ENCODE measurements around the gene ILKAP.
A peak's percentile ranks its signal among the peaks of the same experiment; 100 is the strongest.

ILKAP gene

DNA sequence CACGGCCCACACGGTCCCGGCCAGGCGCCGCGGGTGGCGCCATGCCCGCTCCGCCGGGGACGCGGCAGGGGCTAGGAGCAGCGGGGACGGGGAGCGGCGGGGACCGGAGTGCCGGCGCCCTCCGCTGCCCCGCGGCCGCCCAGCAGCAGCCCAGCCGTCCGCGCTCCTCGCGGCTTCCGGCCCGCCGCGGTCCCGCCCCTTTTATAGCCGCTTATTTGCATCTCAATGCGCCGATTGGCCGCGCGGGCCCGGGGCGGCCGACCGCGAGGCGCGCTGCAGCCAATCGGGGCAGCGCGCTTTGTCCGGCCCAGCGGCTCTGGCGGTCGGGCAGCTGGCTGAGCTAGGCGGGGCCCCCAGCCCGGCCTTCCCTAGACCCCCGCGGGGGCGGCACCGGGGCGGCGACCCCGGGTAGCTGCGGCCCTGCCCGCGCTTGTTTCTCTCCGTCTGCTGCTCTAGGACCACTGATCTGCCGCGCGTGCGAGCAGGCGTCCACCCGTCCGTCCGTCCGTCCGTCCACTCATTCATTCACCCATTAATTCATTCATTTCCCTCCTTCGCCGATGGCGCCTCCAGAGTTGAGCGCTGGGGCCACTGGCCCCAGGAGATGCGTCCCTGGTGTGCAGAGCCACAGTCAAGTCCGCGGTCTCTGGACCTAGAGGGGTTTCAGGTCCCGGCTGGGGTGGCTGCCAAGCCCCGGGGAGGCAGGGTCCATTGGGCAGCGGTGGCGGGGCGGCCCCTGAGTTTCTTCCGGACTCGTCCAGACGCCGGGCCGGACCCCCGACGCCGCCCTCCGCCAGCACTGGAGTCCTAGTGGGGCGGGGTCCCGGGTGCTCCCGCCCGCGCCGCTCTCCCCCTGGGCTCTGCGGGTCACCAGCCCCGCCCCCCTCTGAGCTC lies 36.6 kb upstream of the ILKAP start, which contains the start of gene HES6:
Gene HES6, minus strand, starts transcription at position 176 of the 894 bp plus-strand sequence. Its CDS starts 133 bp downstream, at position 43.
- peak; percentile 90 for DNase-seq (ENCODE audit: low read depth, low spot score)
- Histone ChIP-seq H3K27me3 (ENCODE audit: insufficient read depth, insufficient read length) (peaks cover 41% of the 10 kb centered on the region), H3K9me3 (ENCODE audit: insufficient read depth, low read length) (peaks cover 6% of the 10 kb centered on the region; the same call in 1 of the 2 replicates), H3K36me3 (ENCODE audit: insufficient read depth, insufficient read length, low read length) (peaks cover under 1% of the 10 kb centered on the region), H3K4me1 (ENCODE audit: insufficient read depth, insufficient read length) (peaks cover 11% of the 10 kb centered on the region), H3K9ac (ENCODE audit: insufficient read length, low read depth) (peak within 1 kb of the TSS; percentile 91), H3K4me3 (ENCODE audit: insufficient read length, low read depth) (peak within 1 kb of the TSS; percentile 72)
- TF ChIP-seq SUZ12 (IDR thresholded peaks at IDR 0.05; ENCODE audit: extremely low read depth, insufficient read depth, insufficient read length) (no peak), ZNF274 (IDR thresholded peaks at IDR 0.05; ENCODE audit: low read depth, low read length) (no peak), YY1 (IDR thresholded peaks at IDR 0.05; ENCODE audit: insufficient read depth, insufficient read length) (no peak)

DNA sequence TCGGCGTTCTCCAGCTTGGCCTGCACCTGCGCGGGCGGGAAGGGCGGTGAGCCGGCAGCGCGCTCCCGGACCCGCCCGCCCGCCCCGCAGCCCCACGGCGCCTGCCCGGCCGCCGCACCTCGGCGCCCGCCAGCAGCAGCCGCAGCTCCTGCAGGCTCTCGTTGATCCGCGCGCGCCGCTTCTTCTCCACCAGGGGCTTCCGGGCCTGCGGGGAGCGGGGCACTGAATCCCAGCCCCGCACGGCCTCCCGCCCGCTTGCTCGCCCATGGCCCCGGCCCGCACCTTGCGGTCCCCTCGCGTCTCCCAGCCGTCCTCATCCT lies 36.0 kb upstream of the ILKAP start:
- Histone ChIP-seq H3K9ac (ENCODE audit: insufficient read length, low read depth) (peak overlapping the region; percentile 91), H3K36me3 (ENCODE audit: insufficient read depth, insufficient read length, low read length) (no peaks in the 10 kb centered on the region), H3K4me1 (ENCODE audit: insufficient read depth, insufficient read length) (peaks cover 11% of the 10 kb centered on the region), H3K4me3 (ENCODE audit: insufficient read length, low read depth) (peak overlapping the region; percentile 72), H3K9me3 (ENCODE audit: insufficient read depth, low read length) (peaks cover 6% of the 10 kb centered on the region; the same call in 1 of the 2 replicates), H3K27me3 (ENCODE audit: insufficient read depth, insufficient read length) (peaks cover 41% of the 10 kb centered on the region)
- no peak for DNase-seq (ENCODE audit: low read depth, low spot score)
- no peak for TF ChIP-seq SUZ12 (IDR thresholded peaks at IDR 0.05; ENCODE audit: extremely low read depth, insufficient read depth, insufficient read length)
- TF ChIP-seq YY1 (IDR thresholded peaks at IDR 0.05; ENCODE audit: insufficient read depth, insufficient read length): no peak
- no peak for TF ChIP-seq ZNF274 (IDR thresholded peaks at IDR 0.05; ENCODE audit: low read depth, low read length)

DNA sequence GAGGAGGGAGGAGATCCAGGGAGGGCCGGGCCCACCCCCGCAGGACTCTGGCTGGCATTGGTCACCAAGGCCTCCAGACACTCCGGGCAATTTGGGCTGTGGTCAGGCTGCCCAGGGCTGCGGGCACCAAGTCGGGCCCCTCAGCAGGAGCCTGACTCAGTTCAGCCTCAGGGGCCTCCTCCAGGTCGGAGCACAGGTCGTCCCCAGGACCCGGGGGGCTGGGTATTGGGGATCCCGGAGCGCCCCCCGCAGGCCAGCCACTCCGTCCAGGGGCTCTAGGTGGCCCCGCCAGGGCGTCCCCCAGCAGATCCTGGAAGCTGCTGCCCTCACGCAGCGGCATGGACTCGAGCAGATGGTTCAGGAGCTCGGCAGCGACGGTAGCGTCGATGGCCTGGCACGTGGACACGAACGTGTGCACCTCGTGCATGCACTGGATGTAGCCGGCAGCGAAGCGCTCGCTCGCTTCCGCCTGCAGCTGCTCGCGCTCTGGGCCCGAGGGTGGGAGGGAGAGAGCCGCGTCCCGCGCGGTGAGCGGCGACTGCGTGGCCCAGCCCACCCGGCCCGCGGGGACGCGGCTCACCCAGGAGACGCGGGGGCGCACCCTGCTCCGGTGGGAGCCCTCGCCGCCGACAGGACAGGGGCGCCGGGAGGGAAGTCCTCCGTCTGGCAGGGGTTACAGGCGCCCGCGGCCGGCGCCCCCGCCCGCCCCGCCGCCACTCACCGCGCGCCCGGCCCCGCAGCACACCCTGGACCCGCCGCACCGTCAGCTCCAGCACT lies 35.5 kb upstream of the ILKAP start:
- Histone ChIP-seq H3K4me1 (ENCODE audit: insufficient read depth, insufficient read length) (peaks cover 11% of the 10 kb centered on the region), H3K36me3 (ENCODE audit: insufficient read depth, insufficient read length, low read length) (no peaks in the 10 kb centered on the region), H3K9ac (ENCODE audit: insufficient read length, low read depth) (peak overlapping the region; percentile 91), H3K27me3 (ENCODE audit: insufficient read depth, insufficient read length) (peaks cover 41% of the 10 kb centered on the region), H3K9me3 (ENCODE audit: insufficient read depth, low read length) (peaks cover 6% of the 10 kb centered on the region; the same call in 1 of the 2 replicates), H3K4me3 (ENCODE audit: insufficient read length, low read depth) (peak overlapping the region; percentile 72)
- no peak for DNase-seq (ENCODE audit: low read depth, low spot score)
- no peak for TF ChIP-seq YY1 (IDR thresholded peaks at IDR 0.05; ENCODE audit: insufficient read depth, insufficient read length)

DNA sequence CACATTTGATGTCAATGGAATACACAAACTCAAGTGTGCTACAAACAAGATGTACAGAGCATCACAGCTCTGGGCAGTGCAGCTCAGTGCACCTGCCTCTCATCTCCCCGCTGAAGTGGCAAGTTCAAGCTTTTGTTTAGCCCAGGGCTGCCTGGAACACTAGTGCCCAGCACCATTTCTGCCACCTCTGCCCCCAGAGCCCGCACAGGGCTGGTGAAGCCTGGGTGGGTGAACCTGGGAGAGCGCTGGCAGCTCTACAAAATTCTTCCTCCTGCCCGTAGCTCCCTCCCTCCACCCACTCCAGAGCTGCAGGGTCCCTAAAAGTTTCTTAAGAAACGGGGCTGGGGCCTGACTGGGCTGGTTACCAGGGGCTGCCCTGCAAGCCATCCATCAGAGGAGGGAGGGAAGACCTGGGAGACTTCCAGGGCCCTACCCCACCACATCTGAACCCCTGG lies 34.8 kb upstream of the ILKAP start:
- peaks cover 7% of the 10 kb centered on the region for H3K4me1 ChIP-seq (ENCODE audit: insufficient read depth, insufficient read length)
- H3K9ac ChIP-seq (ENCODE audit: insufficient read length, low read depth): peak overlapping the region; percentile 91
- TF ChIP-seq SUZ12 (IDR thresholded peaks at IDR 0.05; ENCODE audit: extremely low read depth, insufficient read depth, insufficient read length) (no peak), ZNF274 (IDR thresholded peaks at IDR 0.05; ENCODE audit: low read depth, low read length) (no peak), YY1 (IDR thresholded peaks at IDR 0.05; ENCODE audit: insufficient read depth, insufficient read length) (no peak)
- peaks cover 6% of the 10 kb centered on the region; the same call in 1 of the 2 replicates for H3K9me3 ChIP-seq (ENCODE audit: insufficient read depth, low read length)
- peak overlapping the region; percentile 72 for H3K4me3 ChIP-seq (ENCODE audit: insufficient read length, low read depth)
- H3K36me3 ChIP-seq (ENCODE audit: insufficient read depth, insufficient read length, low read length): no peaks in the 10 kb centered on the region
- no peak for DNase-seq (ENCODE audit: low read depth, low spot score)
- H3K27me3 ChIP-seq (ENCODE audit: insufficient read depth, insufficient read length): peaks cover 41% of the 10 kb centered on the region

DNA sequence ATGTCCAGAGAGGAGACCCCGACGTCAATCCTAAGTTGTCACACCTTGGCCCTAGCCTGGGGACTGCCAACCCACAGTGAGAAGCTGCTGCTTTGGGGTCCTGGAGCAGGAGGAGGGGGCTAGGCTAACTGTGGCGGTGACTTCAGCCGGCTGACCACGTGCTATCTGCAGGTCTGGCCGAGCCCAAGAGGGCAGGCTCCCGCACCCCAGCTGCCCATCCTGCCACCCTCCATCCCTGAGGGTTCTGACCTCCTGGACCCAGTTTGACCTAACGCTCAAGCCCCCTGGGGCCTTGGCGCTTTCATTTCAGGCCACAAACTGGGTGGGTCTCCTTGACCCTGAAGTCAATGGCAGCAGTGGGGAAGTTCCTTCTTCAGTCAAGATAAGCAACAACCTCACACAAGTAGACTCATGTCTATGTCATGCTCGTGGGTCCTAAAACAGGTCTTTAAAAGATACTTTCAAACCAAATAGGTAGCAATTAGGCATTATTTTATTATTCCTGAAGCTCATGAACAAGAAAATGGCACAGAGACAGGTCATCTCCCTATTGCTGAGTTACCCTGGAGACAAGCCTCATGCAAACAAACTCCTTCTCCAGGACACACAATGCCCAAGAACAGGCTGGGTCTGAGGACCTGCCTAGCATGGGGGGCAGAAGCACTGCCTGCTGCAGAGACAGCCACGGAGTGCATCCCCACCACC lies 34.1 kb upstream of the ILKAP start:
- DNase-seq (ENCODE audit: low read depth, low spot score): no peak

DNA sequence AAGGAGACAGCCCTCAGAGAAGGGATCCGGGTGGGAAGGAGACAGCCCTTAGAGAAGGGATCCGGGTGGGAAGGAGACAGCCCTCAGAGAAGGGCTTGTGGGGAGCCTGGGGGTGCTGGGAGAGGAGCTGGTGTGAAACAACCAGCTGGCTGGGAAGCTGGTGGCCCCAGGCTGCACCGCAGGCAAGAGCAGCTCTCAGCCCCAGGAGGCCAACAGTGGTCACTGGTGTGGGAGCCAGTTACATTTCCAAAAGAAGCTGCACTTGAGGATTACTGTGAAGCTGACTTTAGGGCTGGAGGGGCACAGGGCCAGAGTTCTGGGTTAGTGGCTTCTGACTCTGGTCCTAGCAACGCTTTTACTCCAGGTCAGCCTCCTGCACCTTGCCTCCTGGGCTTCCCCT lies 33.1 kb upstream of the ILKAP start:
- H3K9me3 ChIP-seq (ENCODE audit: insufficient read depth, low read length): peaks cover 6% of the 10 kb centered on the region; the same call in 1 of the 2 replicates
- no peaks in the 10 kb centered on the region for H3K36me3 ChIP-seq (ENCODE audit: insufficient read depth, insufficient read length, low read length)
- H3K4me1 ChIP-seq (ENCODE audit: insufficient read depth, insufficient read length): peaks cover 3% of the 10 kb centered on the region
- H3K4me3 ChIP-seq (ENCODE audit: insufficient read length, low read depth): no peak overlapping the region
- peaks cover 28% of the 10 kb centered on the region for H3K27me3 ChIP-seq (ENCODE audit: insufficient read depth, insufficient read length)
- no peak overlapping the region for H3K9ac ChIP-seq (ENCODE audit: insufficient read length, low read depth)
- no peak for DNase-seq (ENCODE audit: low read depth, low spot score)
- no peak for TF ChIP-seq SUZ12 (IDR thresholded peaks at IDR 0.05; ENCODE audit: extremely low read depth, insufficient read depth, insufficient read length)
- TF ChIP-seq ZNF274 (IDR thresholded peaks at IDR 0.05; ENCODE audit: low read depth, low read length): no peak
- TF ChIP-seq YY1 (IDR thresholded peaks at IDR 0.05; ENCODE audit: insufficient read depth, insufficient read length): no peak

More for the DNA sequence above, 34.1 kb upstream of the ILKAP start:
- TF ChIP-seq YY1 (IDR thresholded peaks at IDR 0.05; ENCODE audit: insufficient read depth, insufficient read length) (no peak), ZNF274 (IDR thresholded peaks at IDR 0.05; ENCODE audit: low read depth, low read length) (no peak), SUZ12 (IDR thresholded peaks at IDR 0.05; ENCODE audit: extremely low read depth, insufficient read depth, insufficient read length) (no peak)
- Histone ChIP-seq H3K36me3 (ENCODE audit: insufficient read depth, insufficient read length, low read length) (no peaks in the 10 kb centered on the region), H3K9ac (ENCODE audit: insufficient read length, low read depth) (no peak overlapping the region), H3K27me3 (ENCODE audit: insufficient read depth, insufficient read length) (peaks cover 38% of the 10 kb centered on the region), H3K4me3 (ENCODE audit: insufficient read length, low read depth) (no peak overlapping the region), H3K4me1 (ENCODE audit: insufficient read depth, insufficient read length) (peaks cover 4% of the 10 kb centered on the region), H3K9me3 (ENCODE audit: insufficient read depth, low read length) (peaks cover 6% of the 10 kb centered on the region; the same call in 1 of the 2 replicates)

Measured in NT2/D1 (cell line).